GM21619 (cell line): Measurements from ENCODE around the gene CST3.
"Not testable (repeated sequence)": the region's sequence is repeated elsewhere in the genome, so short reads cannot be mapped to it uniquely, and the experiment has no call there.

Experiments
- ATAC-seq: cut with Tn5 transposase; IDR thresholded peaks from one replicate; pipeline ENCODE4 v1.9.1; 2021; ENCODE audit not compliant: unreplicated experiment

The CST3 gene

DNA sequence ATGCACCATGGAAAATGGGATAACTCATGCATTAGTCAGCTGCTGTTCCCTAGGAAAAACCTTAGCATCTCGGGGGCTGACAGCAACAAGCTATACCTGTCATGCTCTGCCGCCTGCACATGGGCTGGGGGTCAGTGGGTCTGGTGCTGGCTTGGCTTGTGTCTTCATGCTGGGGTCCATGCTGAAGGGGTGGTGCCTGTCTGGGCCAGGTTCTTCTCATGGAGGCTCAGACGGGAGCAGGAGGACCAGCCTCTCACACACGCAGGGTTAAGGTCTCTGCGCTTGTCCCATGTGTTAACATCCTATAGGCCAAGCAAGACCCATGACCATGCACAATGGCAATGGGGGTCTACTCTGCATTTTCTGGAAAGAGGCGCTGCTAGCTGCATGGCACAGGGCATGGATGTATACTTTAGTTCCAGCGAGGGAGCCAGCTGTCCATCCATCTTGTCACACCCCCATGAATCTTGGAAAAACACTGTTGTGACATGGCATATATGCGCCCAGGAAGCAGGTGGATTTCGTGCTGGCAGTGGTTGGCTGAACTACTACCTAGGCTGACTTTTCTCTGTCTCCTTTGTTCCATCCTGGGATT, 24.6 kb upstream of the CST3 start:
- no peak for ATAC-seq

DNA sequence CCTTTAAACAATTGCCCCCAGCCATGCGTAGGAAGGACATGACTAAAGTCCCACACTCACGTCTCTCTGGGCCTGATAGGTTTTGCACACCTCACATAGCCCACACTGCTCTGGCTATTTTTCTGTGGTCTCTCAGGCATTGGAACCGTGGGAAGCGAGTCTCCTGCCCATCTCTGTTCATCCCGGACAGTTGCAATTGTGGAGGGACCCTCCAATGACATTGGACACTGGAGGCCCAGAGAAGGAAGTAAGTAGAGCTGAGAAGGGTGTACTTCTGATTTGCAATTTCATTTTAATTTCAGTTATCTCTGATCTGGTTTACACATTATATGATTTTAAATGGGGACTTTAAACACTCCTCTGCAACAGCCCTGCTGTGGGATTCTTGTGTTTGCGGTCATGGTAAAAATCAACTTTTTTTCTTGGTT, 23.3 kb upstream of the CST3 start:
- no peak for ATAC-seq

DNA sequence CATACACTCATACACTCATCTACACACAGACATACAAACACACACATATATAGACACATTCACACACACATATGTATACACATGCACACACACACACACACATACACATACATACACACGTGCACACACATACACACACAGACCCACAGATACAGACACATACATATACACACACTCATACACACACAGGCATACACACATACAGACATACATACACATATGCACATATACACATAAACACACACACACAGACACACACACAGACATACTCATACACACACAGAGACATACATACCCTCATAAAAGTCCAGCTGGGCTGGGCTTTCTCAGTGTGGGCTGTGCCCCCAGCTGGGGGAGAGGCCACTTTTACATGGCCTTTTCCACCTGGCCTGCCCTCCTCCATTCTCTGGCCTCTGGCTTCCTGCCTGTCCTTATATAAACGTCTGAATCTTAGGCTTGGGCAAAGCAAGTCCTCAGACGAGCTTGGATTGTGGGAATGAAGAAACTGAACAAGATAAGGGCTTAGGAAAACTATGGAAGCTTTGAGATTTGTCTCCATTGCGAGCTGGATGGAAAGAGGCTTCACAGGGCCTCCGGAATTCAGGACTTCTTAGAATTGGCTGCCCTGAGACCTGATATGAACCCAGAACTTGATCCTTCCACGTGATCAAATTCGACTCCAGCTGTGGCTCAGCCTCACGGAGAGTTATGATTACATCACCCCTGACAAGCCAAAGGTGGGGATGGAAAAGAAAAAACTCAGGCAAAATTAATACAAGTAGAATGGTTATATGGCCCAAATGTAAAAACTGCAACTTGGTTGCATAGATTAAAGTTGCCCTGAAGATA, 22.5 kb upstream of the CST3 start:
- ATAC-seq: no peak

DNA sequence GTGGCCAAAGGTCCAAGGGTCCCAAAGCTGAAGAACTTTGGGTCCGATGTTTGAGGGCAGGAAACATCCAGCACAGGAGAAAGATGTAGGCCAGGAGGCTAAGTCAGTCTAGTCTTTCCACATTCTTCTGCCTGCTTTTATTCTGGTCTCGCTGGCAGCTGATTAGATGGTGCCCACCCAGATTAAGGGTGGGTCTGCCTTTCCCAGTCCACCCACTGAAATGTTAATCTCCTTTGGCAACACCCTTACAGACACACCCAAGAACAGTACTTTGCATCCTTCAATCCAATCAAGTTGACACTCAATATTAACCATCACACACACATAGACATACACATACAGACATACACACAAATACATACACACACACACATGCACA, 21.8 kb upstream of the CST3 start:
- not testable (repeated sequence) for ATAC-seq

DNA sequence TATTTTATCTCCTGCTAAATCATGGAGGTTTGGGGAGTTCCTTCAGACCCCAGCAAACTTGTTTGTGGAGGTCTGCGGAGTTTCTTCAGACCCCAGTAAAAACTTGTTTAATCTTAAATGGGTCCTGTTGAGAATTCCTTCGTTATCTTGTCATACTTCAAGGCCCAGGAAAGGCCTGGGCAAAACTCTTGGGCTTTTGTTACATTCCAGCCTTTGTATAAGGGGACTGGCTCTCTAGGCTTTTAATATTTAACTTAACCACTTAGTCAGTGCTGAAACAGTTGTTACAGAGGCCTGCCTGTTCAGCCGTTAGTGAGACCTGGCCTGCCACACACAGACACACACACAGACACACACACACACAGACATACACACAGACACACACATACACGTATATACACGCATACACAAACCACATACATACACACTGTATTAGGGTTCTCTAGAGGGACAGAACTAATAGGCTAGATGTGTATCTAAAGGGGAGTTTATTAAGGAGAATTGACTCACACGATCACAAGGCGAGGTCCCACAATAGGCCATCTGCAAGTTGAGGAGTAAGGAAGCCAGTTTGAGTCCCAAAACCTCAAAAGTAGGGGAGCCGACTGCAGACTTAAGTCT, 21.3 kb upstream of the CST3 start:
- ATAC-seq: no peak

DNA sequence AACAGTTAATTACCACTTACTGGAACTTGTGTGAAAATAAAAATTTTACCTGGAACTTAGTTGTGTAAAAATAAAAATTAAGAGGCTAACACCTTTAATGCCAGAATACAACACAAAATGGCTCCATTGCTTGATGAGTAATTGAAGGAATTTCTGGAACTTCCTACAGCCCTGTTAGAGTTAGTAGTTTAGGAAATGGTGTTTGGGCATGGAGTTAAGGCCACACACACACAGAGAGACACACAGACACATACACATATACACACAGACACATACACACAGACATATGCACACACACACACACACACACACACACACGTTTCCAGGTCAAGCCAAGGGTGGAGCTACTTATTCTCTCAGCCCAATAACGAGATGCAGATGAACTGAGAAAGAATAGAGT, 20.6 kb upstream of the CST3 start:
- ATAC-seq: no peak

DNA sequence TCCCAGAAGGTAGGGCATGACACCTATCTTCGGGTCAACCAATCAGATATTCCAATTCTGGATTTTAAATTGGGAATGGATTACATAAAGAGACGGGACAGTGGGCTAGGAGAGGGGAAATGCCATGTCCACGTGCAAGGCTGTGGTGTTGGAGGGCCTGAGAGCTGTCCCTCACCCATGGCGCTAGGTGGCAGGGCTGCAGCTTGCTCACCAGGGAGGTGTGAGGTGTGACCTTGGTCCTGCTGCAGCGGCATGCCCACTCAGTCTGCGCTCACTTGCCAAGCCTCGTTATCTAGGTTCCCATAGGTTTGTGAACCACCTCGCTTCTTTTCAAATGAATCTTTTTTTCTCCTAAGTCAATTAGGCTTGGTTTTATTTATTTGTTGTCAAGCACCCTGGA, 19.4 kb upstream of the CST3 start:
- ATAC-seq: no peak

DNA sequence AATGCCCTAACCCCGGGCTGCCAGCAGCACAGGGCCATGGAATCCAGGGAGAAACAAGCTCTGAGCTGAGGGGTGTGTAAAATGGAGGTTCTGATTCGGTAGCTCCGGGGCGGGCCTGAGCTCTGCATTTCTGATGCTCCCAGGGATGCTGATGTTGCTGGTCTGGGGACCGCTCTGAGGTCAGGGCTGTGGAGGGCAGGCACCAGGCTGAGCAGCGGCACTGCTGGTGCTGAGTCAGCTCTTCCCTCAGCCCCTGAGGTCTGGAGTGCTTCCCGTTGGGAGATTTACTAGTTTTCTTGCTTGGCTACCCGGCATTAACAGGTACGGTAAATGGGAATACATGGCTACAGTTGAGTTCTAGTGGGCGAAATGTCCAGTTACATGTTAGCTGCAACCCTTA, 18.6 kb upstream of the CST3 start:
- no peak for ATAC-seq

DNA sequence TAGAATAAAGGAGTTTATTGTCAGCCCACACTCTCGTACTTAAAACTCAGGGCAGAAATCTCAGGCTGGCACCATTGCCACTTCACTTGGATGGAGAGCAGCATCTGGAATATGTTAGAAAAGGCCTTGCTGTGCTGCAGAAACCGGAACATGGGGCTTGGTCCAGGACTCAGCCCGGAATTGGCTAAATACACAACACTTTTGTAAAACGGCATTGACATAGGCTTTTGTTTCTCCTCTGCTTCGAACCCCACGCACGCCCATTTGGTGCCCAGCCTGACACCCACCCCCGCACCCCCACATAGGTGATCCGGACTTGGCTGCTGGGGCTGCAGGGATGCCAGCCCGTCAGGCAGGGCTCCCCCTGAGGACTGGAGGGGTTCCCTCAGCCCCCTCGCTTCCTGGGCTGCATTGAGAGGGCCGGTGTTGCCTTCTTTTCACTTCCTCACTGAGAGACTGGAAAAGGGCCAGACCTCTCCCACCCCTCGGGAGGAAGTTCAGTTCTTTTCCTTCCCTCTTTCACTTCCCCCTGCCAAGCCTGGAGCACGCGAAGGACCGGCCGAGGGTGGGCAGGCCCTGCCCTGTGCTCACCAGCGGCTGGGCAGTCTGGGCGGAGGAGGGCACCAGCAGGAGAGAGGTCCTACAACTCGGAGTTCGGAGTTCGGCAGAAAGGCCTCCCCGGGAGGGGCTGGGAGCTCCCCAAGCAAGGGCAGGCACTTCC, 17.9 kb upstream of the CST3 start:
- ATAC-seq: no peak

DNA sequence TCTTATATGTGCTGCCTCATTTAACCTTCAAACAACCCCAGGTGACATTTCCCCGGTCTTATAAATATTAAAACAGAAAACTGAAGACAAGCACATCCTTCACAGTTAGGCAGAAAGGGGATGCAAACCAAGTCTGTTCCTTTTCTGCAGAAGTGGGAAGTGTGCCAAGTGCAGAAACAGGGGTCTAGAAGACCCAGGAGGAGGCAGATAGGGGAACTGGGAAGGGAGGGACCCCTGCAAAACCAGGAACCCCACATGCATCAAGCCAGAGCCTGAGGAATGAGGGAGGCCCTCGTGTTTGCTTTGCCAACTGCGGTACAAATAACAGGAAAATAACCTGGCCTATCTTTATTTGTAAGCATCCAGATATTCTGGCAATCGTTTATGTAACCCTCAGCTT, 17.0 kb upstream of the CST3 start:
- ATAC-seq: no peak

DNA sequence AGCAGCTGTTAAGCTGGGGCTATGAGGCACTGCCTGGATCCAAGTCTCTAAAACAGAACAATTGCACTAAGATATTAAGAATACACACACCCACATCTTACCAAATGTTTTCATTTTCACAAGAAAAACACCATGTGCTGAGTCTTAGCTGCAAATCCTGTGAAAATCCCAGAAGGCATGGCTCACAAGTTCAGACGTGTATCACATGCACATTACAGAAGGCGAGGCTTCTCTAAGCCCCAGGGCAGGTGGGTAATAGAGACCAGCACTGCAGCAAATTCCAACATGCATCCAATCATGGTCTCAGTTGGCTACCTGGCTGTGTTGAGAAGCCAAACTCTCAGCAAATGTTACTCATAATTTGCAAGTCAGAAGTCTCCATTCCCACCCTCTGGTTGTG, 16.2 kb upstream of the CST3 start:
- ATAC-seq: no peak

DNA sequence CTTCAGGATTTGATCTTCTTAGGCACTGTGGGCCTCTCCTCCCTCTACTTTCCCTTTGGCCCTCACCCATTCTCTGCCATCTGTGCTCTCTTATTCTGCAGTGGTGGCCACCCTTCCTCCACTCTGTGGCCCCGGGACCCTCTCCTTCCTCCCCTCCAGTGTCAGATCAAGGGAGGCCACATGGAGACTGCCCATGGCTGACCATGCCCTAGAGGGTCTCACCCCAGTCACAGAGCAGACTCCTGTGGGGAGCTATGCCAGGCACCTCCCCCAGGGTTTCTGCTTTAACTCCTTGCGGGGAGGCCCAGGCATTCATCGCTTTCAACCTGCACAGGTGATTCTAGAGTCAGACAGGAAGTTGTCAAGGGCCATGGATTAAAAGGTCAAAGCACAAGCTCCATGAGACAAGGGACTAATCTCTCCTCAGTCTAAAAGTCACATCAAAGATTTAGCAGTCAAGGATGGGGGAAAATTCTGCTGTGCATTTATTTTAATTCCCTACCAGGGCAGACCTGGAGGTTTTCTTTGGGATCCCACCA, 15.7 kb upstream of the CST3 start:
- ATAC-seq: no peak

DNA sequence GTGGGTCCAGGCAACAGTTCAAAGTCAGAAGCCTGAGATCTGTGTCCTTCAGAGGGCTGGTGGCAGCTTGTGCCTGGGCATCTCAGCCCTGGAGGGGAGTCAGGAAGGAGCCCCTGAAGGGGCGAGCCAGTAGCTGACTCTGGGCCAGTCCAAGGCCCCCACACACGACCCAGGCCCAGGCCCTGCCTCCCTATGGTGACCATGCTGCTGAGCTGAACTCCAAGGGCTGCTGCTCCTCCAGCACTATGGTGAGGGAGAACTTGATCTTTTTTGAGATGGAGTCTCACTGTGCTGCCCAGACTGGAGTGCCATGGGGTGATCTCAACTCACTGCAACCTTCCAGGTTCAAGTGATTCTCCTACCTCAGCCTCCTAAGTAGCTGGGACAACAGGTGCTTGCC, 15.2 kb upstream of the CST3 start:
- no peak for ATAC-seq

DNA sequence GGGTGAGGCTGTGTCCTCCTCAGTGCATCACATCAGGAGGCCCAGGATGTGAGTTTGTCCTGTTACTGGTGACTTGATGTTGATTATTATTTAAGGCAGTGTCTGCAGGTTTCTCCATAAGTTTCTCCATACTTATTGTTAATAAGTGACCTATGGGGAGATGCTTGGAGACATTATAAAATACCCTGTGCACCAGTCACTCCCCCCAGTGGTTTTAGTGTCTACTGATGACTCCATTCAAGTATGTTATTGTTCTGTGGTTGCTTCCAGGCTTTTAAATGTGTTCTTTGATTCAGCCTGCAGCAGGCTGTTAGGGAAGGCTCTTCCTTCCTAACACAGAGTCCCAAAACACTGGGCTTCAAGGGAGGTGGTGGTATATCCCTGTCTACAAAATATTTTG, 14.6 kb upstream of the CST3 start:
- no peak for ATAC-seq

DNA sequence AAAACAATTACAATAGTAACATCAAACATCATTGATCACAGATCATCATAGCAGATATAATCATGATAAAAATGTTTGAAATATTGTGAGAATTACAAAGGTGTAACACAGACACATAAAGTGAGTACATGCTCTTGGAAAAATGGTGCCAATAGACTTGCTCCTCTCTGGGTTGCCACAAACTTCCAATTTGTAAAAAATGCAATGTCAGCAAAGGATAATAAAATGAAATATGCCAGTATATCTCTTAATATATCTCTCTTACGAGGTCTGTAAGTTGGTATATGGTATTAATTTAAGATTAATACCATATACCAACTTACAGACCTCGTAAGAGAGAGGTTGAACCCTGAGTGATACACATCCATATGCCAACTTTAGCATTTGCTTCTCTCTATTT, 13.4 kb upstream of the CST3 start:
- no peak for ATAC-seq

DNA sequence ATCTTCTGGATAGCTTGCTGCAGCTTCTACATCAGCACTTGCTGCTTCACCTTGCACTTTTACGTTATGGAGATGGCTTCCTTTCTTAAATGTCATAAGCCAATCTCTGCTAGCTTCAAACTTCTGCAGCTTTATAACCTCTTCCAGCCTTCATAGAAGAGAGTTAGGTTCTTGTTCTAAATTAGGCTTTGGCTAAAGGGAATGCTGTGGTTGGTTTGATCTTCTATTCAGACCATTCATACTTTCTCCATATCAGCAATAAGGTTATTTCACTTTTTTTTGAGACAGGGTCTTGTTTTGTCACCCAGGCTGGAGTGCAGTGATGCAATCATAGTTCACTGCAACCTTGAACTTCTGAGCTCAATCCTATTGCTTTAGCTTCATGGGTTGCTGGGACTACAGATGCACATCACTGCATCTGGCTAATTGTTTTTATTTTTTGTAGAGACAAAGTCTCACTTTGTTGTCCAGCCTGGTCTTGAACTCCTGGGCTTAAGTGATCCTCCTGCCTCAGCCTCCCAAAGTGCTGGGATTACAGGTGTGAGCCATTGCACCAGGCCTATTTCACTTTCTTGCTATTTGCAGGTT, 12.2 kb upstream of the CST3 start:
- no peak for ATAC-seq

DNA sequence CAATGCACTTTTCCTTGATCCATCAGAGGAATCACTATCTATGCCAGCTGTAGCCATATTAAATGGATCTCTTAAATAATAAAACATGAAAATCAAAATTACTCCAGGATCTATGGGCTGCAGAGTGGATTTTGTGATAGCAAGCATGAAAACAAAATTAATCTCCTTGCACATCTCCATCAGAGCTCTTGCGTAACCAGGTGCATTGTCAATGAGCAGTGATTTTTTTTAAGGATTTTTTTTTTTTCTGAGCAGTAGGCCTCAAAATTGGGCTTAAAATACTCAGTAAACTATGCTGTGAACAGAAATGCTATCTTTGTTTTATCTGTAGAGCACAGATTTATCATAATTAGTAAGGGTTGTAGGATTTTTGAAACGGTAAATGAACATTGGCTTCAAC, 11.5 kb upstream of the CST3 start:
- ATAC-seq: no peak

DNA sequence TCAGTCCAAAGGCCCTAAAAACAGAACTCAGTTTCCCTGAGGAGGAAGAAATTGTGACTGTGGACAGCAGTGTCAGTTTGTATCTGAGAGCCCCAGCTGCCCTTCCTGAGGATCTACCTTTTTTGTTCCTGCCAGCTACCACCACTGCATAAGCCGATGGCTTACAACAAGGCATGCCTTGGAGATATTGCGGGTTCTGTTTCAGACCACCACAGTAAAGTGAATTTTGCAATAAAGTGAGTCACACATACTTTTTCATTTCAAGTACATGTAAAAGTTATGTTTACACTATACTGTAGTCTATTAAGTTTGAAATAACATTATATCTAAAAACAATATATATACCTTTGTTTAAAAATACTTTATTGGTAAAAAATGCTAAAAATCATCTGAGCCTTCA, 9.6 kb upstream of the CST3 start:
- no peak for ATAC-seq

DNA sequence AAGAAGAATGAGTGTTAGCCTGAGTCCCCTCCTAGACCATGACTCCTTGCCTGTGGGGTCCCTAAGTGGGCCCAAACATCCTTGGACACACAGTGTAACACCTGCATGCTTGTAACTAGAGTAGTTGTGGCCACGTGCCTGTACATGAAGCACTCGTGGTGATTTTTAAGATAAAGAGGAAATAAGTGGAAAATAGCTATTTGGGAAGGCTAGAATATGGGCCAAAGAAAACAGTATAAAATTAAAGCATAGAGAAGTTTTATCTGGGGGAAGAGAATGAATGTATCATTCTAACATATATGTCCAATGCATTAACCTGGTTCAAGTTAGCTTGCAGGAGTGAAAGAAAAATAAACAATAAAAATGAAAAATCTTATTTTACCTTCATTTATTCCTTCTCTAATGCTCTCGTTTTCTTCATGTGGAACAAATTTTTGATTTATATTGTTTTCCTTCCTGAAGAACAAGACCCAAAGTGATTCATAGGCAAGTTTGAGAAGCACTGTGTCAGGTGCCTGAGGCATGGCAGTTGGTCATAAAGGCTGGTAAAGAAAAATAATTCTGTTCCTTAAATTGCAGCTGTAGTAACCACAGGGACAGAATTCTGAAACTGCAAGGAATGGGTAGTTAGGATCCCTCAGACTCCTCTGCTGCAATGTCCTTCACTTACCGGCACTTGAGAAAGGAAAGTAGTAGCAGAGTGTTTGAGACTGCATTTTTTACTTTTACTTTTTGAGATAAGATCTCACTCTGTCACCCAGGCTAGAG, 8.5 kb upstream of the CST3 start:
- no peak for ATAC-seq

DNA sequence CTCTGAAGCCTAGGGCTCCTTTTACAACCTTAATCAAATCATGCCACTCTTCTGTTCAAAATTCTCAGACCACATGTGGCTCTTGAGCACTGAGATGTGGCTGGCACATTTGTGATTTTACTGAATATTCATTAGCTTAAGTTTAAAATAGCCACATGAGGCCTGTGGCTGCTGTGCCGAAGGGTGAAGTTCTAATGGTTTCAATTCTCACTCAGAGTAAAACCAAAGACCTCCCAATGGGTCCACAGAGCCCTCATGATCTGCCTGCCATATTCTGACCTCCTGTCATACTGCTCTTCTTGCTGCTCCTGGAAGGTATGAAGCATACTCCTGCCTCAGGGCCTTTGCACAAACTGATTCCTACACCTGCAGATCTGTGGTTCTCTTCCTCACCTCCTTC, 7.8 kb upstream of the CST3 start:
- ATAC-seq: no peak
